Astrocyte (in vitro differentiated cells and primary cell): Measurements from ENCODE around the gene PARL.

ENCODE experiments used
- CTCF ChIP-seq: IDR thresholded peaks from 2 replicates; pipeline ENCODE4 v1.5.1; 2011; ENCODE audit warnings: low read depth, mild to moderate bottlenecking, inconsistent platforms, low read length, moderate library complexity; ENCODE audit not compliant: insufficient read depth
- EZH2 ChIP-seq: IDR thresholded peaks from 2 replicates; pipeline ENCODE4 v1.6.1; 2012; ENCODE audit warnings: mild to moderate bottlenecking, low read length, inconsistent platforms; ENCODE audit not compliant: insufficient read depth

- TF ChIP-seq CTCF = no peak
- no peak for TF ChIP-seq EZH2
These were observed 91.7 kb downstream of the PARL start for GRCh38 chr3:183792976-183793375.
